Astrocyte of the hippocampus (primary cell): ENCODE data around the gene ZFR2.
"Not testable (repeated sequence)": the region's sequence is repeated elsewhere in the genome, so short reads cannot be mapped to it uniquely, and the experiment has no call there.

ENCODE experiments used
- DNase-seq: peaks from one replicate; pipeline ENCODE4 v3.0.0; 2011; ENCODE audit warnings: low read depth, low spot score

The ZFR2 gene

DNA sequence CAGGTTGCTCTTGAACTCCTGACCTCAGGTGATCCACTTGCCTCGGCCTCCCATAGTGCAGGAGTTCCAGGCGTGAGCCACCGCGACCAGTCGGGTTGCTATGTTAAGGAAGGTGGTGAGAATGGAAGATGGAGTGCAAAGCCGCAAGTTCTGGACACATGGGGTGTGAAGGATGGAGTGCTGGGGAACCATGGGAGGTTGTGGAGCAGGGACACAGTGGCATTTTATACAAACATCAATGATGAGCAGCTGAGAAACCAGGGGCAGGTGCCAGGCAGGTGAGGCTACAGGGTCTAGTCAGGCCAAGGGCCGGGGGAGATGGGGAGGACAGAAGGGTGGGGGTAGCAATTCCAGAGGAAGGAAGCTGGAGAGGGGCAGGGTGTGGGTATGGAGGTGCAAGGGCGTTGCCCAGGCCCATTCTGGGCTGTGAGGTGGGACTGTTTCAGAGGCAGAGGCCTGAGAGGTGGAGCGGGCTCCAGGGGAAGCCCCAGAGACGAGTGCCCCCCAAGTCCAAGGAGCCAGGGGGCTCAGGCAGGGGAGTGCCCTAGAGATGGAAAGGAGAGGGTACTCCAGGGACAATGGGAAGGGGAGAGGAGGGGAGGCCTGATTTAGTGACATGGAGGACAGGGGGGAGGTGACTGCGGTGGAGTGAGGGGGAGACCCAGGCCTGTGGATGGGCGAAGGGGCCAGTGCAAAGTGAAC lies 94.9 kb downstream of the ZFR2 start:
- no peak for DNase-seq

DNA sequence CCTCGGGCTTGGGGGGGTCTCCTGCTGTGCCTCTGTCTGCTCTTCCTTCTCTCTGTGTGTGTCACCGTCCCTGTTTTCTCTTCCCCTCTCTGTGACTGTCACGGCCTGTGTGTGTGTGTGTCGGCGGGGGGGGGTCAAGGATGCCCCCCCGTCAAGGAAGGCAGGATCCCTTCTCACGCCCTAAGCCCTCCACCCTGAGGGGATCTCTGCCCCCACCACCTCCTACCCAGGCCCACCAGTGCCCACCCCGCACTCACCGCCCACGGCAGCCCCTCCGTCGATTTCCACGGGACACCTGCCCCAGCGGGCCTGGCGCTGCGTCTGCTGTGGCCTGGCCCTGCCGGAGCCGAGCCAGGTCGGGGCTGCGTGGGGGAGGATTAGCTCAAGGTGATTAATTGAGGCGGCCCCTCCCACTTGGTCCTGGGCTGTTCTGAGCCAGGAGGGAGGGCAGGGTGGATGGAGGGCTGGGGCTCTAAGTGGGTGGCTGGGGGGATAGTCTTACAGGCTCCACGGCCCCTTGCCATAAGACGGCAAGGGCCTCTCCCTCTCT lies 96.9 kb downstream of the ZFR2 start, which contains the start of gene RAX2:
RAX2 (minus strand) TSS at position 323 of the 550 bp plus-strand sequence. CDS start 486 bp downstream, outside the sequence.
- no peak for DNase-seq

- no peak for DNase-seq
Observed at GRCh38 chr19:3771000-3771905, 97.6 kb downstream of the ZFR2 start.

DNA sequence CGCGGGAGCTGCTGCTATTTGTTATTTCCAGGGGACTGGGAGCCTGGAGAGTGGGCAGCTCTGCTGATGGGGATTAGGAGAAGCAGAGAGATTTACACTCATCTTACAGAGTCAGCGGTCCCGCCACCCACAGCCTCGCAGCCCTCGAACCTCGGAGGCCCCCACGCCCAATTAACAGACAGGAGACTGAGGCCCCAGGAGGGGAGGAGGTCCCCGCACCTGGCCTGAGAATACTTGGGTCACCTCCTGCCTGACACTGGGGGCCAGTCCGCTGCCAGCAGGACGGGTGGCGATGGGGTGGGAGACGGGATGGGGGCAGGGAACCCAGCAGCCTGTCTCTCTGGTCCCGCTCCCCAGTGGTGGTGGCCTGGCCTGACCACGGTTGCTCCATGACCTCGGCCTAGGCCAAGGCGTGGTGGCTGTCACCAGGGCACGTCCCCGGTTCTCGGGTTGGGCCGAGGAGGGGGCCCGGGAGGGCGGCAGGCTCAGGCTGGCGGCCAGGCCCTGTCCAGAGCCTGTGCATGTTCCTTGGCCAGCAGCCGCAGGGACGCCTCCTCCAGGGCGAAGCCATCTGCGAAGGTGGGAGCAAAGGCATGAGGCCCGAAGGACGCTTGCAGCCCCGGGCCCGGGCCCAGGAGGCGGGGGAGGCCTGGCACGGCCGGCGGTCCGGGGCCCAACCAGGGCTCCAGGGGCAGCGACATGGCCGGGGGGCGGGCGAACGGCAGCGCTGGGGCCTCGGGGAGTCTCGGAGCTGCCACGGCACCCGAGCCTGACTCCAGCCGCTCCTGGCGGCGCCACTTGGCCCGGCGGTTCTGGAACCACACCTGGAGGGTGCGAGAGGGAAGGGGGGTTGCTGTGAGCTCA lies 98.5 kb downstream of the ZFR2 start:
- DNase-seq: no peak

DNA sequence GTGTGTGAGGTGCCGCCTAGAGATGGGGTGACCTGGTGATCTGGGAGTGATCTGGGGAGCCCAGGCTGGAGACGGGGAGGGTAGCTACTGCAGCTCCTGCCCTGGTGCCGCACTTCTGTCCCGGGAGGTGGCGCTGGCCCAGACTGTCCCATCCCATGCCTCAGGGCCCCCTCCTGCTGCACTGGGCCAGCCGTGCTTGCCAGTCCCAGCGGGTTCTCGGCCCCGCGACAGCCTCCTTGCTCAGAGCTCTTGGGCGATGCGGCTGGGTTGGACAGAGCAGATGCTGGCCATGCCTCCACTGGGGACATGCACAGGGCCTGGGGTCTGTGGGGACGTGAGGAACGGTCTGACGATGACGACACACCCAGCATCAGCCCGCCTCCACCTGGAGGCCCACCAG lies 99.3 kb downstream of the ZFR2 start:
- no peak for DNase-seq

GRCh38 chr19:3768748-3769099 lies 100.1 kb downstream of the ZFR2 start:
- no peak for DNase-seq

DNA sequence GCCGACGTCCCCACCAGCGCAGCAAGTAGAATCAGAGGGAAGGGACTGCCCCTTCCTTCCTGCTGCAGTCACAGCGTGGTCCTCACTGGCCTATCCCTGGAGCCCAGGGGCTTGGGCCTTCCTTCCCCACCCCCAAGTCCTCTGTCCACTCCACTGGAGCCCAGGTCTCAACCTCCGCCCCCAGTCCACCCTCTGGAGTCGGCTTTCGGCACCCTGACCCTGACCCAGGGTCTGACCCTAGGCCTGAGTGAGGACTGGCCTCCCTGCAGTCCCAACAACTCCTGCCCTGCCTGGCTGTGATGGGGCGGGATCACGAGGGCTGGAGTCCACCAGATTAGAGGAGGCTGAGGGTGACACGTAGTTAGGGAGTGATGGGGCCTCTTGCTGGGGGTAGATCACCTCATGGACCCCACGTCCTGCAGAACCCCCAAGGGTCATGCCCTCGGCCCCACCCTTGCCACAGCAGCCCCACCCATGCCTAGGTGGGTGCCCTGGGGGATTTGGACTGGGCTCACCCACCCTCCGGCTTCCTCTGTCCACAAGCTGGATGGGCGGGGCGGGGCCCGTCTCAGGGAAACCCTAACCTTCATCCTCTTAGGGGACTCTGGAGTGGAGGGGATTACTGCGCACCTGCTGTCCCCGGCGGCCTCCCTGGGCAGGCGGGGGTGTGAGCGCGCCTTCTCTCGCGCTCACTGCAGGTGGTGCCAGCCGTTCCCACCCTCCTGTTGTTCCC lies 100.7 kb downstream of the ZFR2 start:
- no peak for DNase-seq

DNA sequence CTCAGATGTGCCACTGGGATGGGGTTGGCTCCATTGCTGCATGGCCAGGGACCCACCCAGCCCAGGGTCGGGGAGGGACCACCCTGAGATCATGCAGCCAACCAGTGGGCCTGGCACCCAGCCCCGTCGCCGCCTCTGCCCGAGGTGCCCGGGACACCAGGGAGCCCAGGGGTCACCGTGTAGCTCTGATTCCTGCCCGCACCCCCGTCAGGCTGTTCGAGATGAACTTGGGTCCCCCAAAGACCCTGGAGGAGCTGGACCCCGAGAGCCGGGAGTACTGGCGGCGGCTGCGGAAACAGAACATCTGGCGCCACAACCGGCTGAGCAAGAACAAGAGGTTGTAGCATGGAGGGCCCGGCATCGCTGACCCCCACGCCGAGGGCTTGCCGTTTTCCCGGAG lies 101.8 kb downstream of the ZFR2 start:
- no peak for DNase-seq

- DNase-seq: no peak
Observed at GRCh38 chr19:3766520-3766919, 102.3 kb downstream of the ZFR2 start.

- not testable (repeated sequence) for DNase-seq
Observed at GRCh38 chr19:3765757-3766156, 103.1 kb downstream of the ZFR2 start.

DNA sequence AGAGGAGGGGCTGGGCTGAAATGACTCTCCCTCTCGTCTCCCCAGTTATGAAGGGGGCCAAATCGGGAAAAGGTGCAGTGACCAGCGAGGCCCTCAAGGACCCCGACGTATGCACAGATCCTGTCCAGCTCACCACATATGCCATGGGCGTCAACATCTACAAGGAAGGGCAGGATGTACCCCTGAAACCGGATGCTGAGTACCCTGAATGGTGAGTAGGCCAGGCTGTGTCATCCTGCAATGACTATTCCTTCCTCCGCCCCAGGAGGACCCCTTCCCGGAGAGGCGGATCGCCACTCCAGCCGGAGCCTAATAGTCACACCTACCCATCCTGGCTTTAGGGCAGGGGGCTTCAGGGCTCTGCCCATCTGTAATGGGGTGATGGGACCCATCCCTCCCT lies 103.7 kb downstream of the ZFR2 start:
- DNase-seq: no peak

GRCh38 chr19:3762501-3763459 lies 106.1 kb downstream of the ZFR2 start, which contains the start of gene MRPL54:
Gene MRPL54, plus strand, starts transcription at chr19:3762682. Its CDS starts 19 bp downstream, at chr19:3762701.
- DNase-seq: peak; percentile 100

- DNase-seq: no peak
Observed at GRCh38 chr19:3762130-3762473, 106.7 kb downstream of the ZFR2 start.

DNA sequence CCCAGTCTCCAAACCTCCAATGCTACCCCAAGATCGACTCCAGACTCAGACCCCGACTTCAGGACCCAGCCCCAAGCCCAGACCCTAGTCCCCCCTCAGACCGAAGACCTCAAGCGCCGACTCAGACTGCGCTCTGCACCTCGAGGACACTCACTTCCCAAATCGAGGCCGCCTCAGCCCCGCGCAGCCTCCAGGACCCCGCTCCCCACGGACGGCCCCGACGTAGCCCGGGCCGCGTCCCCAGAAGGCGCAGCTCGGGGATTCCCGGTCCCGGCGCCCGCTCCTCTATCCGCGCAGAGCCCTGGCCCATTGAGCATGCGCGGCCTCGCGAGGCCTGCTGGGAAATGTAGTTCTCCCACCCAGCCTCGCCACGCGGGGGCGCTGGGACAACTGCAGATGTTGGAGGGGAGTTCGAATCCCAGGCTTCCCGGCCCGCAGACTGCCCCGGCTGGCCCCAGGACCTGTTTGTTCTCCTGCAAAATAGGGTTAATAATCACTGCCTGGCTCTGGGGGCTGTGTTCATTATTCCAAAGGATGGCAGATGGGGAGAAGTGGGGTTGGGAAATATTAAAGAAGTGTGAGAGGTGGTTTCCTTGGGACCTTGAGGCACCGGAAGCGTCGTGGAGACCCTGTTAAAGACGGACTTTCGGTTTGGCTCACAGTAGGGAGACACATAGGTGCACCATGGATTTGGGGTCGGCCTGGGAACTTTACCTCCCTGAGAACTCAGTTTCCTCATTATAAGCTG lies 107.3 kb downstream of the ZFR2 start, which contains the start of gene APBA3:
APBA3 (minus strand) TSS at position 311 of the 748 bp plus-strand sequence. CDS start 1,428 bp downstream, outside the sequence.
- peak; percentile 96 for DNase-seq

- peak; percentile 34 for DNase-seq
Observed at GRCh38 chr19:3760871-3761361, 107.9 kb downstream of the ZFR2 start.

GRCh38 chr19:3759482-3760254 lies 109.2 kb downstream of the ZFR2 start:
- DNase-seq: no peak

GRCh38 chr19:3758297-3758696 lies 110.5 kb downstream of the ZFR2 start:
- DNase-seq: not testable (repeated sequence)

DNA sequence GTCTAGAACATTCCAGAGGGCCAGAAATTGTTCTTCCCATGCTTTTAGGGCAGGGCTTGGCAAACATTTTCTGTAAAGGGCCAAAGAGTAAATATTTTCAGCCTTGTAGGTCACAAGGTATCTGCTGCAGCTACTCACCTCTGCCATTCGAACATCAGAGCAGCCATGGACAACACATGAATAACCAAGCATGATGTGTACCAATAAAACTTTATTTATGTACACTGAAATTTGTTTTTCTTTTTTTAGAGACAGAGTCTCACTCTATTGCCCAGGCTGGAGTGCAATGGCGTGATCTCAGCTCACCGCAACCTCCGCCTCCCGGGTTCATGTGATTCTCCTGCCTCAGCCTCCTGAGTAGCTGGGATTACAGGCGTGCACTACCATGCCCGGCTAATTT lies 111.1 kb downstream of the ZFR2 start:
- DNase-seq: not testable (repeated sequence)
